GM18526 (cell line): ENCODE results near the gene GCNT2.

Experiments
- POLR2A ChIP-seq: IDR thresholded peaks from 3 replicates; pipeline ENCODE4 v1.6.1; 2011; ENCODE audit not compliant: insufficient read length; ENCODE audit errors: extremely low read depth

Gene GCNT2

GRCh38 chr6:10559522-10560152 is 38.5 kb downstream of the GCNT2 start:
- no peak for TF ChIP-seq POLR2A

DNA sequence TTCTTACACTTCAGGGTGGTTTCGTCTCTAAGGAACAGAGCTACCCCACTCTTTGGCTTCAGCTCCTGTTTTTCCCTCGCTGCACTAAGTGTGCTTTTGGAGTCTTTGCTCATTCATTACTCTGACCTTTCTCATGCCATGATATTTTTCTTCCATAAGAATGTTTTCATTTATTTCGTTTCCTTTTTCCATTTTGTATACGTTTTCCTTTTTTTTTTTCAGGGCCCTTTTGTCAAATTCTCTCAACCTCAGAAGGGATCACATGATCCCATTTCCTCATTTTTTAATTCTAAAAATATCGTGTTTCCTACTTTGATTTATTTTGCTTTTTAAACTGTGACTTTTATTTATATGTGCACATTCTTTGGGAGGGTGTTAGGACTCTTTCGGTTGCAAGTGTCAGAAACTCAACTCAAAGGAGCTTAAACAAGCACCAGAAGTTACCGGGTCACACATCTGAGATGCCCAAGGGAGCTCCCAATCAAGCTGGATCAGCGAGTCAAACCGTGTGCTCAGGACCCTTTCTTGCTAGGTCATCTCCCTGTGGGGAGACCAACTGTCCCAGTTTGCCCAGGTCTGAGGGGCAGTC is 40.6 kb downstream of the GCNT2 start:
- no peak for TF ChIP-seq POLR2A

DNA sequence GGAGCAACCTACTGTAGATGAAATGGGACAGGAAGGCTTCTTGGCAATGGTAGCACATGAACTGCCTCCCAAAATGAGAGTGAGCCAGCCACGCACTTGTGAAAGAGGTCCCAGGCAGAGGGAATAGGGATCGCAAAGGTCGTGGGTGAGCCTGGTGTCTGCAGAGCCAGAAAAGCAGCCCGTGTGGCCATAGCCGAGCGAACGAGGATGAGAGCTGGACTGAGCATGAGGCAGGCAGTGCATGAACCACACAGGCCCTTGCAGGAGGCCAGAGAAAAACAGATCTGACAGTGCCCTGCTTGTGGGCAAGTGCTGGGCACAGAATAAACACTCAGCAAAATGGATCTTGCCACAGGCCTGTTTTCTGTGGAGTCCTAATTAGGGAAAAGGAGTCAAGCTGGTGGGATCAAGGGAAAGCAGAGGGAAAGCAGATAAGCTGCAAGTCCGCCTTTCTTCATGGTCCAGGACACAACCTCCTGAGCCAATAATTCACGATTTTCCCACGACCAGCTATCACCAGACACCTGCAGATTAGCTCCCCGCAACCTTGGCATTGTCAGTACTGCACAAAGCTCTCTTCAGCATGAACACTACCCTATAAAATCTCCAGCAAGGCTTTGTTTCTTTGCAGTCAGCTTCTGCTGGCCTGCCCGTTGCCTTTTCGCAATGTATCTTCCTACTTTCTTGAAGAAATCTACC is 44.0 kb downstream of the GCNT2 start:
- no peak for TF ChIP-seq POLR2A

DNA sequence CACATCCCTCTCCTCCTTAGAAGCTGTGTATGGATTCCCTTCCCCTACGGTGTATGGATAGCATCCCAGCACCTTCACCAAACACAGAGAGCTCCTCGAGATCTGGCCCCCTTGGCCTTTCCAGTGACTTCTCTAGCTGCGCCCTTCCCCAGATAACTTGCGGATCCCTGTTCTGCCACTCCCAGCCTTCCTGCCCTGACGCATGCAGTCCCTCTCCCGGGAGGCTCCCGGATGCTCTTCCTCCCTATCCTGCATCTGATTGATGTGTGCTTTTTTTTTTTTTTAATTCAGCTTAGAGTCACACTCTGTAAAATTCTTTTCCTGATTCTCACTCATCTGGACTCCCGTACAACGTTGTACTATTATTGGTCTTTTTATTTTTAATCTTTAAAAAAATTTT is 44.8 kb downstream of the GCNT2 start:
- TF ChIP-seq POLR2A, result no peak

GRCh38 chr6:10567256-10568026 is 46.3 kb downstream of the GCNT2 start:
- TF ChIP-seq POLR2A, result no peak

GRCh38 chr6:10569392-10570127 is 48.4 kb downstream of the GCNT2 start:
- no peak for TF ChIP-seq POLR2A

- no peak for TF ChIP-seq POLR2A
Measured at GRCh38 chr6:10576226-10576625, 55.1 kb downstream of the GCNT2 start.

- no peak for TF ChIP-seq POLR2A
Measured at GRCh38 chr6:10577112-10577511, 56.0 kb downstream of the GCNT2 start.

- no peak for TF ChIP-seq POLR2A
Measured at GRCh38 chr6:10578723-10579122, 57.6 kb downstream of the GCNT2 start.

DNA sequence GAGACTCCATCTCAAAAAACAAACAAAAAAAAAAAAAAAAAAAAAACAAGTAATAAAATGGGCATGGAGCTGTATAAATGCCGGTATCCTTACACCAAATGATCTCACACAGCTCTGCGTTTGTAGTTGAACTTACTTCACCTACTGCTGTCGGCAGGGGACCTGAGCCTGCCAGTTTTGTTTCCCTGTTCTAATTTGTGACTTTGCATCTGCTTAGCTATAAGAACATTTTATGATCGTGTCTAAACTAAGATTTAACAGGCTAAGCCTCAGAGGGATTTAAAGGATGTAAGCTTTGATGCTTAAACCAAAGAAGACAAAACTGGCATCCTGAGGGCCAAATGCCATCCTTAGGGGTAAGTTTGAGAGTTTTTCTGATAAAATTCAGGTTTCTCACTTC is 58.7 kb downstream of the GCNT2 start:
- no peak for TF ChIP-seq POLR2A

DNA sequence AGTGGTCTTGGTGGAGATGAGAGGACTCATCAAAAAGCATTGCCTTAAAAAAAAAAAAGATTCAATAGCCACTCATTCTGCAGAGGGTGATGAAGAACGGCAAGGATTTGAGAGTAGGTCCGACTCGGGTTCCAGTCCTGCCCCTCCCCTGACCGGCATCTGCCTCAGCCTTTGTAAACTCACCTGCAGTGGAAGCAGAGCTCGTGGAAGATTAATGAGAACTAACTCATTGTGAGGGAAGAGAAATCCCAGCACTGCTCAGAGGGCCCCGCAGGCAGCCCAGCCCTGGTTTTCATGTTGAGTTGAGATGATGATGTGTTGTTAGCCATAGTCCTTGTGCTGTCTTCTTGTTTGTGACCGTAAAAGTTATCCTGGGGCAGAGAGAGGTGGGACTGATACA is 59.4 kb downstream of the GCNT2 start:
- no peak for TF ChIP-seq POLR2A

DNA sequence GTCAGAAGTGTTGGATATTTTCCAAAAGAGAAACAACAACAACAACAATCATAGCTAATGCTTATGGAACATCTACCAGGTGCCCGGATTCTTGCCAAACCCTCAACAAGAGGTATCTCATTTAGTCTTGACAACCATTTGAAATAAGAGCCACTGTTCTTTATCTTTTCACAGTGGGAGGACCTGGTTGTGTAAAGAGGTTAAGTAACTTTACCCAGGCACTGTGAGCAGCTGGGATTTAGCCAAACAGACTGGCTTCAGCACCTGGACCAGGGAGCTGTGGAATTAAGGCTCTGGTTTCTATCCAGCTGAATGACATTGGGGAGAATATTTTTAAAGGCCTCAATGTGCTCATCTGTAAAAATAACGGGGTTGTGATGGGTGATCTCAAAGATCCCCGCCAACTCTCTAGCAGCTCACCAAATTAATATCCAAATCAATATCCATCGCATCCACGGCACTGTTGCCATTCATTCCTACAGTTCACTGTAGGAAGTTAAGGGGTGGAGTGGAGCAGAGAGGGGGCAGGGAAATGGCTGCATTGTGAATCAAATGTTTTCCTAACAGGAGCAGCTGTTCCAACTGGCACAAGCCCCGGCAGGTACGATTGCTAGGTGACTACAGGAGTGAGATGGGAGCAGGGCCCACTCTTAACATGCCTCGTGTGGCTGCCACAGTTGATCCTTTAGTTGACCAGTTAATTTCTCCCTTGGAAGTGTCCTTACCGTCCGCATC is 61.8 kb downstream of the GCNT2 start:
- no peak for TF ChIP-seq POLR2A

DNA sequence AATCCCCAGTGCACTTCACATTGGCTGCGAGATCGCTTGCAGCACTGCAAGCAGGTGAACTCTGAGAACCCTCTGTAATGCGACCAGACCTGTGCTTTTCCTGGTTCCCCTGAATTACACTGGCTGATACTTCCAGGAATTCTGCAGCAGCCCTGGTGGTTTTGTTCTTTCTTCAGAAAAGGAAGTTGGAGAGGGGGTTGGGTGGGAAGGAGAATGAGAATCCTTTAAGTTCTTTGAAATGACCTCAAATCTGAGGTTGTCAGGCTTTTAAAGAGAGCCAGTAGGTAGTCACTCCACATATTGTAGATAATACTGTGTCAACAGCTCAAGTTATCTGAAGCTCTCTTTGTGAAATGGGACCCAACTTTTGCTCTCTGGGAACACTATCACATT is 62.4 kb downstream of the GCNT2 start:
- no peak for TF ChIP-seq POLR2A

DNA sequence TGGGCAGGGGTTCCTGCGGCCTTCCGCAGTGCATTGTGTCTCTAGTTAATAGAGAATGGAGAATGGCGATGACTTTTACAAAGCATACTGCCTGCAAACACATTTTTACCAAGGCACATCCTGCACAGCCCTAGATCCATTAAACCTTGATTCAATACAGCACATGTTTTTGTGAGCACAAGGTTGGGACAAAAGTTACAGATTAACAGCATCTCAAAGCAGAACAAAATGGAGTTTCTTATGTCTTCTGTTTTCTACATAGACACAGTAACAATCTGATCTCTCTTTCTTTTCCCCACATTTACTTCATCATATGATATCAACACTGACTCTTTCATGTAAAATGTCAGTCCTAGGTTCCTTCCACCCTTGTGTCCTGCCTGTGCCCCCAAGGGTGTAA is 63.5 kb downstream of the GCNT2 start:
- no peak for TF ChIP-seq POLR2A
